Measurements from ENCODE around the gene BIRC7.

The BIRC7 gene

DNA sequence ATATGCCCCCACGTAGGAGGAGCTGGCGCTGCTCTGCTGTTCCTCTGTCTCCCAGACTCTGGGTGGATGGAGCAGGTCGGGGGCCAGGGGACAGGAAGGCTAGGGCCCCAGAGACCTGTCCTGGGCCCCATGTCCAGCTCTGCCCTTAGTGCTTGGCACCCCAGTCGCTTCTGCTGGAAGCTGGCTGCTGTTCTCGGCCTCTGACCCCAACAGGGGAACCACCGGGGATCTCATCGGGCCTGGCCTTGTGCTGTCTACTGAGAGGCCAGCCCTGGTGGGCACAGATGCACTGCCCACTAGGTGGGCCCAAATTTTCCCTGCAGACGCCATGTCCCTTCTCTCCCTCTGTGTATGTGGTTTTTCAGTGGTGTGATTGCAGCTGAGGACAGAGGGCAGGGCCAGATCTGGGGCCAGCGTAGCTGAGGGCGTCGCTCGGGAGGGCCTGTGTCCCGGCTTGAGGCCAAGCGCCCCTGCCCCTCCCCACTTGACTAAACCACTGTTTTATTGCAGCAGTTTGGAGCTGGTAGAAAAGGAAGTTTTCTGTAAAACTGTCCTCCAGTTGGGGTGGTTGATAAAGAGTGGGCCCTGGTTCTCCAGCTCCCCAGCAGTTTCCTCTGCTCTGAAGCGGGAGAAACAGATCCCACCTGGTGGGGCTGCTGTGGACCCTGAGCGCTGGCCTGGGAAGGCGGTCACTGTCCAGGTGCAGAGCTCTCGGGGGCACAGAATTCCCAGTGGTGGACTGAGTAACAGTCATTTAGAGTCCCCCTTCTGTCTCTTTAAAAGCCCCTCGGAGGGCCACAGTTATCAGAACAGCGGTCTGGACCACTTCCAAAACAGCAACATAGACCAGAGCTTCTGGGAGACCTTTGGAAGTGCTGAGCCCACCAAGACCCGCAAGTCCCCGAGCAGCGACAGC lies 51.3 kb downstream of the BIRC7 start:
- Mint-ChIP-seq H3K4me1 (peaks cover 4% of the 10 kb centered on the region), H3K36me3 (peaks cover 12% of the 10 kb centered on the region), H3K9me3 (no peaks in the 10 kb centered on the region), H3K4me3 (no peak overlapping the region), H3K27me3 (no peaks in the 10 kb centered on the region), H3K27ac (no peak overlapping the region)
- CTCF ChIA-PET = no interaction called here
- DNase-seq = no peak

DNA sequence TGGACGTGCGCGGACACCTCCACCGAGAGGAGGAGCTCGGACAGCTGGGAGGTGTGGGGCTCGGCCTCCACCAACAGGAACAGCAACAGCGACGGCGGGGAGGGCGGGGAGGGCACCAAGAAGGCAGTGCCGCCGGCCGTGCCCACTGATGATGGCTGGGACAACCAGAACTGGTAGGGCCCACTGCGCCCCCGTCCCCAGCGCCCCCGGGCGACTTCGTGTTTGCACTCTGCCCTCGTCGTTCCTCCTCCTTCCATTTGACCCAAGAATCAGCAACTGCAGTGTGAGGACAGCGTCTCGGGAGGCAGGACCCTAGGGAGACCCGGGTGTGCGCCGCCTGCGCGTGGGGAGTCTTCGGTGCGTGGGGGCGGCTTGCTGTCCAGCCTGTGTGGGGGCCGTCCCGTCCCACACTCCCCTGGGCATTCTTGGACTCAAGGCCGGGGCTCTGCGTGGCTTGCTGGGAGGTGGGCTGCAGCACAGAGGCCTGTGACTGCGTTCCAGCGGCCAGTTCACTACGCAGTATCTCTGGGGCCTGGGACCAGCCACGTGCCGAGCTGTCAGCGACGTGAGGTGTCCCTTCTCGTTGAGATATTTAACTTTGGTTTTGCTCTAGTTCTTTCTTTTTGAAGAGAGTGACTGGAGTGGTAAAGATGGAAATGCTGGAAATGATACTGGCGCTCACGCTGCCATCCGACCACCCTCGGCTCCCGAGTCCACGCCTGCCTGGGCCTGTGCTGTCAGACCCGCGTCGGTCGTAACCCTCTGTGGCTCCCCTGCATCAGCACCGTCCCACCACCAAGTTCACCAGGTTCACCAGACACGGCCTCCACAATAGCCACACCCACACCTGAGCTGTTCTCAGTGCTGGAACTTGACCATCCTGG lies 52.2 kb downstream of the BIRC7 start:
- peaks cover 12% of the 10 kb centered on the region for H3K36me3 Mint-ChIP-seq
- no peaks in the 10 kb centered on the region for H3K27me3 Mint-ChIP-seq
- CTCF ChIA-PET = interaction anchor here (1.0 kb wide), 1 partner anchor 65 kb away, joined by 4 read pairs; no protein-coding TSS in a partner anchor
- no peak overlapping the region for H3K27ac Mint-ChIP-seq
- no peak for DNase-seq
- no peak overlapping the region for H3K4me3 Mint-ChIP-seq
- no peaks in the 10 kb centered on the region for H3K9me3 Mint-ChIP-seq
- peaks cover 4% of the 10 kb centered on the region for H3K4me1 Mint-ChIP-seq

DNA sequence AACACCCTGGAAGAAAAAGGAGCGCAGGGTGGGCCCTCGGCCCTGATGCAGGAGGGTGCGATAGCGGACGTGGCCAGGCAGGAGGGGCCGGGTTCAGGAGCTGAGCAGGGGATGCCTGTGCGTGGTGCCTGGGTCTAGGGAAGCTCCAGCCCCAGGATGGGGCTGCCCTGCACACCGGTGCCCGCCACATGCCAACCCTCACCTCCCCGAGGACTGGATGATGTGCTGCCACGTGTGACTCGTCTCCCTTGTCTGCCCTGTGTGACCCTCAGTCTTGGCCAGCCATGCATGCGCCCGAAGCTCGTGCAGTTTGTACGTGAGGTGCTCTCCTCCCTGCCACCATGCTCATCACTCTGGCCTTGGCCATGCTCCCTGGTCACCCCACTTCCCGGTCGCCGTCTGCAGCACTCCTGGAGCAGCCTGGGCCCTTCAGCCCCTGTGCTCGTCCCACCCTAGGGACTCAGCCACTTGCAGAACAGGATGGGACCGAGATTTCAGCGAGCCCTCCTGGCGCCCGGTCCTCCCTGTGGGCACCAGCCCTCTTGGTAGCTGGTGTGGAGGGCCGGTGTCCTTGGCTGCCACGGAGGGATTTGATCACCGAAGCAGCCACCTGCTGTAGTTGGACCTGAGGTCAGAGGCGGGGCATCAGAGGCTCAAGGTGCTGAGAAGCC lies 53.0 kb downstream of the BIRC7 start:
- Mint-ChIP-seq H3K27me3 (peaks cover 6% of the 10 kb centered on the region), H3K9me3 (no peaks in the 10 kb centered on the region), H3K4me1 (peaks cover 3% of the 10 kb centered on the region), H3K4me3 (no peak overlapping the region), H3K36me3 (peaks cover 12% of the 10 kb centered on the region), H3K27ac (no peak overlapping the region)
- DNase-seq = no peak
- CTCF ChIA-PET = interaction anchor here (1.0 kb wide), 1 partner anchor 66 kb away, joined by 4 read pairs; no protein-coding TSS in a partner anchor

DNA sequence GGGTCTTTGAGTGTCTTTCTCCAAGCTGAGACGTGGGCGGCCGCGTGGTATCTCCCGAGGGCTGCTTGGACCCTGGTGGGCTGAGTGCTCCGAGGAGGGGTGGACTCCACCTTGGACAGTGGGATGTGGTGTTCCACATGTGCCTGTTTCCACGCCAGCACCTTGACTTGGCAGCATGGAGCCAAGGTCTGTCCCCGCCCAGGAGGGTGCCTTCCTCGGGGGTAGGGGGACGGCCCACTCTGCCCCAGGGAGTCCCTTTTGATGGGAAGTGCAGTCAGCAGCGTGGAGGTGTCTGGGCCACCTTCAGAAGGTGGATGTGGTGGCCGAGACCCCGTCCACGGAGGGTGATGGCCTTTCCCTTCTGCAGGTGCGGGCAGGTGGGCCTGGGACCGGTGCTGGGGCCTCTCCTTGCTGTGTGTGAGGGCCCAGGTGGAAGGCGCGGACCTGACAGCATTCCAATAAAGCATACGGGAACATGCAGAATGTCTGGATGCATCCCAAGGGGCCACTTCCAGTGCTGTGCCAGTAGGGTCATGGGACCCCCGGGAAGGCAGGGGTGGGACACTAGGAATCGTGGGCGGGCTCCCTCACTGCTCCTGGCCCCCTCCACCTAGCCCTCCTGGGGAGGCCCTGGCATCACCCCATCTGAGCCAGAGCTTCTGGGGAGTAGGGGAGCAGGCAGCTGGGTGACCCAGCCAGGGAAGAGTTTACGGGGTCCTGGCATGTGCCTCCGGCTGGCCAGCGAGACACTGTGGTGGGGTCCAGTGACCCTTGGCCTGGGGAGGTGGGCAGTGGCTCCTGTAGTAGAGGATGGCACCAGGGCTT lies 53.8 kb downstream of the BIRC7 start:
- H3K9me3 Mint-ChIP-seq = no peaks in the 10 kb centered on the region
- no peak overlapping the region for H3K27ac Mint-ChIP-seq
- DNase-seq = no peak
- CTCF ChIA-PET = no interaction called here
- peaks cover 15% of the 10 kb centered on the region for H3K27me3 Mint-ChIP-seq
- no peak overlapping the region for H3K4me3 Mint-ChIP-seq
- H3K36me3 Mint-ChIP-seq = peaks cover 12% of the 10 kb centered on the region
- H3K4me1 Mint-ChIP-seq = no peaks in the 10 kb centered on the region
